IPS DF 6.9 (cell line): ENCODE results near the gene CDK19.

Experiments used
- DNase-seq: peaks from one replicate; pipeline ENCODE4 v3.0.0-alpha.2; 2013; ENCODE audit warnings: low read depth, low spot score
- H3K27ac ChIP-seq: one replicate; pipeline ENCODE4 v1.5.1; 2013; ENCODE audit warnings: low read length, control low read depth
- H3K27me3 ChIP-seq: 2 replicates; pipeline ENCODE4 v1.6.1; 2013; ENCODE audit warnings: mild to moderate bottlenecking, low read length; ENCODE audit not compliant: control insufficient read depth, insufficient read depth
- H3K36me3 ChIP-seq: 2 replicates; pipeline ENCODE4 v1.6.1; 2013; ENCODE audit warnings: low read length; ENCODE audit not compliant: control insufficient read depth, insufficient read depth
- H3K4me1 ChIP-seq: 2 replicates; pipeline ENCODE4 v1.6.1; 2013; ENCODE audit warnings: low read length; ENCODE audit not compliant: control insufficient read depth, insufficient read depth
- H3K4me3 ChIP-seq: 2 replicates; pipeline ENCODE4 v1.5.1; 2013; ENCODE audit warnings: mild to moderate bottlenecking, low read length
- H3K9me3 ChIP-seq: 2 replicates; pipeline ENCODE4 v1.6.1; 2013; ENCODE audit warnings: low read length, inconsistent platforms; ENCODE audit not compliant: control insufficient read depth, insufficient read depth
- whole genome bisulfite sequencing: extraction: QIAGEN DNeasy Blood & Tissue Kit; methylation state at CpG from one replicate; pipeline ENCODE4 v1.1.7; 2013; ENCODE audit warnings: mixed read lengths, missing lambda C conversion rate; ENCODE audit not compliant: insufficient read length, insufficient coverage; 5-methylcytosine and 5-hydroxymethylcytosine counted together

The CDK19 gene

DNA sequence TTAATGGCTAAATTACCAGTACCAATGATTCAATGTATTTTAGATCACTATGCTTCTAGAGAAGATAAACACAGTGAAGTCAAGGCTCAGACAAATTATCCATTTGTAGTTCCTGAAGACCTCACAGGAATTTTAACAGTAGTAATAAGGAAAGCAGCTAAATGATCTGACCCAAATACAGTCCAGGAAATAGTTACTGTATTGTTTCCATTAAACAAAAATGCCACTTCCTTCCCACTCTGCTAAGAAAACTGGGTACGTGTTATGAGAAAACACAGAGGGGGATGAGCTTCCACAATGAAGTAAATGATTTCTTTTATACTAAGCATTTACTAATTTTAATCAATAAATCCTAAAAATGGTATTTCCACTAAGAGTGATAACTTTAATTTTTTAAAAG, 127.9 kb downstream of the CDK19 start:
- Histone ChIP-seq H3K27ac (no peak overlapping the region), H3K27me3 (no peaks in the 10 kb centered on the region), H3K9me3 (no peaks in the 10 kb centered on the region), H3K36me3 (no peaks in the 10 kb centered on the region), H3K4me1 (no peaks in the 10 kb centered on the region; the same call in 1 of the 2 replicates), H3K4me3 (no peak overlapping the region)
- no CpG with 5 or more reads among the region's 1 CpG for WGBS
- DNase-seq, result no peak

- H3K36me3 ChIP-seq, result no peaks in the 10 kb centered on the region
- H3K4me1 ChIP-seq, result no peaks in the 10 kb centered on the region; the same call in 1 of the 2 replicates
- DNase-seq, result no peak
- no peaks in the 10 kb centered on the region for H3K9me3 ChIP-seq
- no CpG with 5 or more reads among the region's 3 CpGs for WGBS
- no peaks in the 10 kb centered on the region for H3K27me3 ChIP-seq
- H3K27ac ChIP-seq, result no peak overlapping the region
- no peak overlapping the region for H3K4me3 ChIP-seq
Observed at GRCh38 chr6:110683241-110683640, 132.0 kb downstream of the CDK19 start.

DNA sequence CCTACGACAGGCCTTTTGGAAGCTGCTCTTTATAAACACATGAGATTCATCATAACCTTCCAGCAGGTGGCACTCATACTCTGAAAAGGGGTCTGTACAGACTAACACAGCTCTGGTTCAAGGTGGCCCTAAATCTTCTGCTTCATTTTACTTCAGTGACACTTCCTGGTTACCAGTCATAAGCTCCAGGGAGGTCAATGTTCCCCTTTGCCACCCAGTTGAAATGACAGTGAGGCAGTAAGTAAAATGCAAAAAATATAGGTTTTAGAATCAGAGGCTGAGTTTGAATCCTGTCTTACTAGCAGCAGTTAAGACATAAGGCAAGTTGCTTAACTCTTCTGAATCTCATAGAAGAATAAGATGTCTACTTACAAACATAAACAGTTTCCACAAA, 132.8 kb downstream of the CDK19 start:
- WGBS, result no CpG with 5 or more reads among the region's 1 CpG
- Histone ChIP-seq H3K27me3 (no peaks in the 10 kb centered on the region), H3K9me3 (no peaks in the 10 kb centered on the region), H3K4me3 (no peak overlapping the region), H3K36me3 (no peaks in the 10 kb centered on the region), H3K27ac (no peak overlapping the region), H3K4me1 (no peaks in the 10 kb centered on the region; the same call in 1 of the 2 replicates)
- DNase-seq, result peak; percentile 41

DNA sequence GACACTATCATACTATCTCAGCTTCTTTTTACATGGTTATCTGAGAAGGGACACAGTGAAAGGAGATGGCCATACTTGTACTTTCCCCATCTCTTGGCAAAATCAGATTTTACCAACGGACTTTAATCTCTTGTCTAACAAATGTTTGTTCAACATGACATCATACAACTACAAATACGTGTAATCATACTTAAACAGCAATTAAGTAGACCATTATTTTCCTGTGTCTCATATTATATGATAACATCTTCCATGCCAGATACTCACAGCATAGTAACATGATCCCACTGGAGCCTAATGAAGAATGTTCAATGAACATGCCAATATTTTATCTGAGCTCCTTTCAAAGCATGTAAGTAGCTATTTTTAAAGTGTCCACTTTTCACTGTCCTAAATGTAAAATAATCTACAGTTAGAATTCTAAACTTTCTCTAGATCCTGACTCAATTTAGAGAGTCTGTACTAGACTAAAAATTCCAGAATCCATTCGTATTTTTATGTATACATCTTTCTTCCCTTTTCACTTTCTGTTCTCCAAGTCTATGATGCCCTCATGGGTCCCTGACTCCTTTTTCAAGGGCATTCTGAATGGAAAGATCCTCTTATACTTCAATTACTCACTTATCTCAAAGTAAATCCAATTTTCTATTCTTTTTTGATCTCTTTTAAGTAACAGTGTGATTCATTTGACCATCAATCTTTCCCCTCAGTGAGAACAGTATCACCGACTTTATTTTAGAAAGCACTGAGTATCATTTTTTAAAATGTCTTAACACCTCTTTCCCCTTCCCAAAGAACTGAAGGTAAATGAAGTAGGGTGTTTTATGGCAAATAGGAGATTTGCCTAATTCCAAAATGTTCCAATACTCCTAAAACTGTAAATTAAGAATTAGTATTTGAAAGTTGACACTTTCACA, 133.5 kb downstream of the CDK19 start:
- no CpG with 5 or more reads among the region's 4 CpGs for WGBS
- no peaks in the 10 kb centered on the region for H3K27me3 ChIP-seq
- H3K27ac ChIP-seq, result no peak overlapping the region
- no peaks in the 10 kb centered on the region for H3K9me3 ChIP-seq
- no peaks in the 10 kb centered on the region for H3K36me3 ChIP-seq
- no peak overlapping the region for H3K4me3 ChIP-seq
- DNase-seq, result no peak
- no peaks in the 10 kb centered on the region; the same call in 1 of the 2 replicates for H3K4me1 ChIP-seq

DNA sequence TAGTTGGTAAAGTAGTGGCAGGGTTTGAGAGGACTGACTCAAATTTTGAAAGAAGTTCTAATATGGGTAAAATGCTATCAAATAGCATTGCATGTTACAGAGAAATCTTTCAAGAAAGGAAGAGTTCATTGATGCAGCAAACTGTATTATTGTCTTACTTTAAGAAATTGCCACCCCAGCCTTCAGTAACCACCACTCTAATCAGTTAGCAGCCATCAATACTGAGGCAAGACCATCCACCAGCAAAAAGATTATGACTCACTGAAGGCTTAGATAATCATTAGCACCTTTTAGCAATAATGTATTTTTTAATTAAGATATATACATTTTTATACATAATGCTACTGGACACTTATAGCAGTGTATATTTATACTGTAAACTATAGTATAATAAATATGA, 138.9 kb downstream of the CDK19 start:
- DNase-seq, result no peak
- Histone ChIP-seq H3K27ac (no peak overlapping the region), H3K27me3 (no peaks in the 10 kb centered on the region)

GRCh38 chr6:110674096-110674495, 141.2 kb downstream of the CDK19 start:
- no peaks in the 10 kb centered on the region for H3K27me3 ChIP-seq
- no peak overlapping the region for H3K27ac ChIP-seq
- no peak for DNase-seq
- no CpG with 5 or more reads among the region's 1 CpG for WGBS
- H3K36me3 ChIP-seq, result no peaks in the 10 kb centered on the region
- no peaks in the 10 kb centered on the region for H3K9me3 ChIP-seq
- H3K4me1 ChIP-seq, result no peaks in the 10 kb centered on the region
- H3K4me3 ChIP-seq, result no peak overlapping the region

More for the DNA sequence above, 138.9 kb downstream of the CDK19 start:
- no peaks in the 10 kb centered on the region for H3K9me3 ChIP-seq
- H3K4me1 ChIP-seq, result no peaks in the 10 kb centered on the region
- H3K36me3 ChIP-seq, result no peaks in the 10 kb centered on the region
- H3K4me3 ChIP-seq, result no peak overlapping the region

DNA sequence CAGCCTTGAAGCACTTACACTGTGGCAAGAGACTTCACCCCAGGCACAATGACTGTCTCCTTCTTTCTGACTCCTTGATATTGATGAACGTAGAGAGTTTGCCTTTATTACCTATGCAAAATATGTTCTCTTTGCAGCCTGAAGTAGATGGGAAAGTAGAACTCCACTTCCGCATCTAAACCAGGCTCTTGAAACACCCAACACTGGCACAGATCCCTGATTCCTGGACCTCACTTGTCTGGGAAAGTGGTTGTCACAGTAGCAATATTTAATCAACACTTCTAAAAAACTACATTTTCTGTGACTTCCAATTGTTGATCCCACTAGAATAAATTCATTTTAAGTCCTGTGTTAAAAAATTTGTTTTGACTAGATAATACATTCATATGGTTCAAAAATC, 143.1 kb downstream of the CDK19 start:
- H3K27ac ChIP-seq, result no peak overlapping the region
- no CpG with 5 or more reads among the region's 2 CpGs for WGBS
- no peak for DNase-seq
- no peaks in the 10 kb centered on the region for H3K27me3 ChIP-seq
- H3K4me1 ChIP-seq, result no peaks in the 10 kb centered on the region
- no peaks in the 10 kb centered on the region for H3K9me3 ChIP-seq
- no peaks in the 10 kb centered on the region for H3K36me3 ChIP-seq
- H3K4me3 ChIP-seq, result no peak overlapping the region

DNA sequence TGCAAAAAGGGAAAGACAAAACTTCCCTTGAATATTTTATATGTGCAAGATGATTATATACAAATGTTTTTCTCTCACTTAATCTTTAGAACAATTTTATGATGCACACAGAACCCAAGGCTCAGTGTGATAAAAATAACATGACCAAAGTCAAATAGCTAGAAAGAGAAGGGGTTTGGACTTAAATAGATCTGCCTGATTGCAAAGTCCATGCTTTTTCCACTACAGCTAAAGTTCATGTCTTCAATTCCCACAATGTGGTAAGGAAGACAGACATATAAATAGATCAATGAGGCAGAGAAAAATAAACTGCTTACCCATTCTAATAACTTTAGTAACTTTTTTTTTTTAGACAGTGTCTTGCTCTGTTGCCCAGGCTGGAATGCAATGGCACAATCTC, 143.8 kb downstream of the CDK19 start:
- no peak for DNase-seq
- Histone ChIP-seq H3K27me3 (no peaks in the 10 kb centered on the region), H3K27ac (no peak overlapping the region), H3K4me3 (no peak overlapping the region), H3K4me1 (no peaks in the 10 kb centered on the region), H3K9me3 (no peaks in the 10 kb centered on the region), H3K36me3 (no peaks in the 10 kb centered on the region)

DNA sequence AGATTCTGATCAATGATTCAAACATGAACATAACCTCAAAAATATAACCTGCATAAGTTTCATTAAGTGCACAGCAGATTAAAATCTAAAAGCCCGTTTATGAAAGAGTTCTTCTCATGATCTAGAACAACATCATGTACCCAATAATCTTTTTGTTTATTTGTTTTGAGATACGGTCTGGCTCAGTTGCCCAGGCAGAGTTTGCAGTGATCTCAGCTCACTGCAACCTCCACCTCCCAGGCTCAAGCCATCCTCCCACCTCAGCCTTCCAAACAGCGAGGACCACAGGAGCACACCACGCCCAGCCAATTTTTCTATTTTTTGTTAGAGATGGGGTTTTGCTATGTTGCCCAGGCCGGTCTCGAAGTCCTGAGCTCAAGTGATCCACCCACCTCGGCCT, 149.7 kb downstream of the CDK19 start:
- WGBS, result no CpG with 5 or more reads among the region's 7 CpGs
- H3K27me3 ChIP-seq, result no peaks in the 10 kb centered on the region
- no peak for DNase-seq
- no peaks in the 10 kb centered on the region for H3K4me1 ChIP-seq
- H3K36me3 ChIP-seq, result no peaks in the 10 kb centered on the region
- no peaks in the 10 kb centered on the region for H3K9me3 ChIP-seq
- H3K27ac ChIP-seq, result no peak overlapping the region
- no peak overlapping the region for H3K4me3 ChIP-seq

GRCh38 chr6:110664933-110665332, 150.3 kb downstream of the CDK19 start:
- WGBS, result no CpG with 5 or more reads among the region's 1 CpG
- no peak for DNase-seq
- Histone ChIP-seq H3K27ac (no peak overlapping the region), H3K36me3 (no peaks in the 10 kb centered on the region), H3K27me3 (no peaks in the 10 kb centered on the region), H3K4me3 (no peak overlapping the region), H3K4me1 (no peaks in the 10 kb centered on the region; the same call in 1 of the 2 replicates), H3K9me3 (no peaks in the 10 kb centered on the region)
